SU-DHL-6 (cell line): ENCODE measurements around the gene IRX2.

Experiments
- H2AFZ ChIP-seq: fragments of 200-600 bp; sonication (generic); 2 replicates; pipeline ENCODE4 v1.6.1; 2014; ENCODE audit warnings: low read depth, mild to moderate bottlenecking, moderate library complexity, mixed read lengths, antibody characterized with exemption, low read length; ENCODE audit not compliant: severe bottlenecking
- H3F3A ChIP-seq: fragments of 200-600 bp; shearing (Covaris generic); 2 replicates; pipeline ENCODE4 v1.6.0; 2016; ENCODE audit warnings: antibody characterized with exemption, mild to moderate bottlenecking; ENCODE audit not compliant: insufficient read depth
- H3K27ac ChIP-seq: fragments of 200-600 bp; sonication (generic); 2 replicates; pipeline ENCODE4 v1.5.1; 2016; ENCODE audit warnings: low read depth, mild to moderate bottlenecking, low read length, moderate library complexity, mixed read lengths
- H3K27me3 ChIP-seq: fragments of 200-600 bp; sonication (generic), shearing (Covaris generic); 2 replicates; pipeline ENCODE4 v1.6.0; 2014; ENCODE audit warnings: mild to moderate bottlenecking, low read length
- H3K36me3 ChIP-seq: fragments of 200-600 bp; sonication (generic); 2 replicates; pipeline ENCODE4 v1.6.1; 2014; ENCODE audit warnings: mild to moderate bottlenecking, low read length, mixed read lengths
- H3K4me2 ChIP-seq: fragments of 300-600, 200-600 bp; shearing (Covaris generic), sonication (generic); 2 replicates; pipeline ENCODE4 v1.6.0; 2014; ENCODE audit warnings: low read length, low read depth, mild to moderate bottlenecking; ENCODE audit not compliant: poor library complexity, severe bottlenecking
- H3K4me3 ChIP-seq: fragments of 200-600 bp; sonication (generic); 2 replicates; pipeline ENCODE4 v1.5.1; 2014; ENCODE audit warnings: antibody characterized with exemption, low read length, mild to moderate bottlenecking, mixed read lengths; ENCODE audit not compliant: insufficient read depth, poor library complexity, severe bottlenecking
- H3K79me2 ChIP-seq: fragments of 200-600 bp; sonication (generic); 2 replicates; pipeline ENCODE4 v1.6.1; 2014; ENCODE audit warnings: mild to moderate bottlenecking, low read length, moderate library complexity; ENCODE audit not compliant: insufficient read depth
- H3K9ac ChIP-seq: fragments of 200-600 bp; sonication (generic); 2 replicates; pipeline ENCODE4 v1.7.0; 2014; ENCODE audit warnings: mild to moderate bottlenecking, low read length
- H3K9me2 ChIP-seq: fragments of 200-600 bp; sonication (generic); replicated peaks from 2 replicates; pipeline ENCODE4 v1.6.1; 2014; ENCODE audit warnings: low read length; ENCODE audit not compliant: insufficient read depth
- H3K9me3 ChIP-seq: fragments of 200-600 bp; sonication (generic); 2 replicates; pipeline ENCODE4 v1.6.1; 2014; ENCODE audit warnings: low read length, mixed read lengths; ENCODE audit not compliant: insufficient read depth
- H4K20me1 ChIP-seq: fragments of 200-600 bp; sonication (generic); 2 replicates; pipeline ENCODE4 v1.6.1; 2014; ENCODE audit warnings: low read depth, mild to moderate bottlenecking, antibody characterized with exemption, low read length, moderate library complexity, mixed read lengths
- CTCF ChIP-seq: fragments of 200-600 bp; sonication (generic); IDR thresholded peaks from one replicate; pipeline ENCODE4 v1.5.1; 2017; ENCODE audit warnings: antibody characterized with exemption, mild to moderate bottlenecking, low read length, moderate library complexity; ENCODE audit not compliant: insufficient read depth, poor library complexity, severe bottlenecking
- EZH2phosphoT487 ChIP-seq: fragments of 200-600 bp; sonication (generic), shearing (Covaris generic); conservative IDR thresholded peaks from 2 replicates; pipeline ENCODE4 v1.6.1; 2018; ENCODE audit warnings: mild to moderate bottlenecking, antibody characterized with exemption, low read length, moderate library complexity, mixed read lengths

The IRX2 gene

GRCh38 chr5:2749514-2750025 is 1.9 kb downstream of the IRX2 start:
- H3K9me2 ChIP-seq = no peaks in the 10 kb centered on the region
- no peaks in the 10 kb centered on the region for H3K79me2 ChIP-seq
- H3F3A ChIP-seq = no peaks in the 10 kb centered on the region
- no peaks in the 10 kb centered on the region for H3K27me3 ChIP-seq
- no peak overlapping the region for H3K27ac ChIP-seq
- no peaks in the 10 kb centered on the region for H3K9me3 ChIP-seq
- no peak overlapping the region for H2AFZ ChIP-seq
- no peak overlapping the region for H3K4me2 ChIP-seq
- no peaks in the 10 kb centered on the region for H4K20me1 ChIP-seq
- H3K36me3 ChIP-seq = no peaks in the 10 kb centered on the region
- H3K9ac ChIP-seq = no peak overlapping the region
- H3K4me3 ChIP-seq = no peak overlapping the region
- TF ChIP-seq CTCF = no peak
- TF ChIP-seq EZH2phosphoT487 = no peak

- Histone ChIP-seq H2AFZ (no peak overlapping the region), H3K4me3 (no peak overlapping the region), H3F3A (no peaks in the 10 kb centered on the region), H3K79me2 (no peaks in the 10 kb centered on the region), H3K36me3 (no peaks in the 10 kb centered on the region), H4K20me1 (no peaks in the 10 kb centered on the region), H3K27ac (no peak overlapping the region), H3K9ac (no peak overlapping the region), H3K27me3 (no peaks in the 10 kb centered on the region), H3K9me2 (no peaks in the 10 kb centered on the region), H3K4me2 (no peak overlapping the region), H3K9me3 (no peaks in the 10 kb centered on the region)
- TF ChIP-seq EZH2phosphoT487 (no peak), CTCF (no peak)
Measured at GRCh38 chr5:2748861-2749513, 2.5 kb downstream of the IRX2 start.

- Histone ChIP-seq H3F3A (no peaks in the 10 kb centered on the region), H3K27ac (no peak overlapping the region), H3K9me2 (no peaks in the 10 kb centered on the region), H2AFZ (no peak overlapping the region), H3K9ac (no peak overlapping the region), H3K9me3 (no peaks in the 10 kb centered on the region), H3K27me3 (no peaks in the 10 kb centered on the region), H3K36me3 (no peaks in the 10 kb centered on the region), H4K20me1 (no peaks in the 10 kb centered on the region), H3K4me3 (no peak overlapping the region), H3K79me2 (no peaks in the 10 kb centered on the region), H3K4me2 (no peak overlapping the region)
- no peak for TF ChIP-seq CTCF
- no peak for TF ChIP-seq EZH2phosphoT487
Measured at GRCh38 chr5:2748179-2748860, 3.2 kb downstream of the IRX2 start.
